ENCODE data around the gene TADA2B.
"Not testable (repeated sequence)": the region's sequence is repeated elsewhere in the genome, so short reads cannot be mapped to it uniquely, and the experiment has no call there.

The TADA2B gene

GRCh38 chr4:7092026-7092425 lies 48.9 kb downstream of the TADA2B start:
- Histone ChIP-seq H3K36me3 (ENCODE audit: control insufficient read depth in 1 of 2, insufficient read depth in 2 of 2, low read length in 2 of 2) (no peaks in the 10 kb centered on the region), H3K27ac (ENCODE audit: low read depth, low read length) (no peak overlapping the region), H3K4me1 (ENCODE audit: control insufficient read depth in 1 of 2, insufficient read depth in 2 of 2, low read length in 2 of 2) (no peaks in the 10 kb centered on the region), H3K9ac (ENCODE audit: low read depth in 1 of 2, low read length in 2 of 2) (no peak overlapping the region), H3K4me3 (ENCODE audit: low read depth in 1 of 2, low read length in 2 of 2) (no peak overlapping the region), H3K27me3 (ENCODE audit: control insufficient read depth in 1 of 2, insufficient read depth in 2 of 2, low read length in 2 of 2) (no peaks in the 10 kb centered on the region), H3K9me3 (ENCODE audit: control insufficient read depth in 1 of 2, low read length in 2 of 2) (peaks cover 0 to 1% of the 10 kb centered on the region in 2 donors)

- Histone ChIP-seq H3K9me3 (ENCODE audit: control insufficient read depth in 1 of 2, low read length in 2 of 2) (no peaks in the 10 kb centered on the region), H3K27ac (ENCODE audit: low read depth, low read length) (no peak overlapping the region), H3K4me3 (ENCODE audit: low read depth in 1 of 2, low read length in 2 of 2) (no peak overlapping the region), H3K27me3 (ENCODE audit: control insufficient read depth in 1 of 2, insufficient read depth in 2 of 2, low read length in 2 of 2) (no peaks in the 10 kb centered on the region), H3K4me1 (ENCODE audit: control insufficient read depth in 1 of 2, insufficient read depth in 2 of 2, low read length in 2 of 2) (no peaks in the 10 kb centered on the region), H3K36me3 (ENCODE audit: control insufficient read depth in 1 of 2, insufficient read depth in 2 of 2, low read length in 2 of 2) (no peaks in the 10 kb centered on the region), H3K9ac (ENCODE audit: low read depth in 1 of 2, low read length in 2 of 2) (no peak overlapping the region)
Observed at GRCh38 chr4:7094916-7095315, 51.7 kb downstream of the TADA2B start.

GRCh38 chr4:7095611-7096155 lies 52.5 kb downstream of the TADA2B start:
- Histone ChIP-seq H3K9me3 (ENCODE audit: control insufficient read depth in 1 of 2, low read length in 2 of 2) (no peaks in the 10 kb centered on the region), H3K4me3 (ENCODE audit: low read depth in 1 of 2, low read length in 2 of 2) (no peak overlapping the region), H3K4me1 (ENCODE audit: control insufficient read depth in 1 of 2, insufficient read depth in 2 of 2, low read length in 2 of 2) (no peaks in the 10 kb centered on the region), H3K27ac (ENCODE audit: low read depth, low read length) (no peak overlapping the region), H3K27me3 (ENCODE audit: control insufficient read depth in 1 of 2, insufficient read depth in 2 of 2, low read length in 2 of 2) (no peaks in the 10 kb centered on the region), H3K36me3 (ENCODE audit: control insufficient read depth in 1 of 2, insufficient read depth in 2 of 2, low read length in 2 of 2) (no peaks in the 10 kb centered on the region), H3K9ac (ENCODE audit: low read depth in 1 of 2, low read length in 2 of 2) (no peak overlapping the region)

GRCh38 chr4:7096236-7096635 lies 53.1 kb downstream of the TADA2B start:
- Histone ChIP-seq H3K4me3 (ENCODE audit: low read depth in 1 of 2, low read length in 2 of 2) (no peak overlapping the region), H3K9ac (ENCODE audit: low read depth in 1 of 2, low read length in 2 of 2) (no peak overlapping the region), H3K4me1 (ENCODE audit: control insufficient read depth in 1 of 2, insufficient read depth in 2 of 2, low read length in 2 of 2) (no peaks in the 10 kb centered on the region), H3K36me3 (ENCODE audit: control insufficient read depth in 1 of 2, insufficient read depth in 2 of 2, low read length in 2 of 2) (no peaks in the 10 kb centered on the region), H3K9me3 (ENCODE audit: control insufficient read depth in 1 of 2, low read length in 2 of 2) (no peaks in the 10 kb centered on the region), H3K27ac (ENCODE audit: low read depth, low read length) (no peak overlapping the region), H3K27me3 (ENCODE audit: control insufficient read depth in 1 of 2, insufficient read depth in 2 of 2, low read length in 2 of 2) (no peaks in the 10 kb centered on the region)

GRCh38 chr4:7101692-7102515 lies 58.7 kb downstream of the TADA2B start:
- no peaks in the 10 kb centered on the region for H3K9me3 ChIP-seq (ENCODE audit: control insufficient read depth in 1 of 2, low read length in 2 of 2)
- peaks cover 21 to 26% of the 10 kb centered on the region in 2 donors for H3K4me1 ChIP-seq (ENCODE audit: control insufficient read depth in 1 of 2, insufficient read depth in 2 of 2, low read length in 2 of 2)
- no peaks in the 10 kb centered on the region for H3K27me3 ChIP-seq (ENCODE audit: control insufficient read depth in 1 of 2, insufficient read depth in 2 of 2, low read length in 2 of 2)
- peak overlapping the region; percentile 66 to 80 for H3K9ac ChIP-seq (ENCODE audit: low read depth in 1 of 2, low read length in 2 of 2)
- no peaks in the 10 kb centered on the region for H3K36me3 ChIP-seq (ENCODE audit: control insufficient read depth in 1 of 2, insufficient read depth in 2 of 2, low read length in 2 of 2)
- peak overlapping the region; percentile 81 to 91 for H3K4me3 ChIP-seq (ENCODE audit: low read depth in 1 of 2, low read length in 2 of 2)
- H3K27ac ChIP-seq (ENCODE audit: low read depth, low read length) = no peak overlapping the region

GRCh38 chr4:7102516-7102909 lies 59.3 kb downstream of the TADA2B start:
- H3K9me3 ChIP-seq (ENCODE audit: control insufficient read depth in 1 of 2, low read length in 2 of 2); H3K36me3 ChIP-seq (ENCODE audit: control insufficient read depth in 1 of 2, insufficient read depth in 2 of 2, low read length in 2 of 2); H3K27me3 ChIP-seq (ENCODE audit: control insufficient read depth in 1 of 2, insufficient read depth in 2 of 2, low read length in 2 of 2); H3K27ac ChIP-seq (ENCODE audit: low read depth, low read length): not testable (repeated sequence)
- Histone ChIP-seq H3K4me1 (ENCODE audit: control insufficient read depth in 1 of 2, insufficient read depth in 2 of 2, low read length in 2 of 2) (peaks cover 21 to 26% of the 10 kb centered on the region in 2 donors), H3K9ac (ENCODE audit: low read depth in 1 of 2, low read length in 2 of 2) (peak overlapping the region; percentile 72 to 82), H3K4me3 (ENCODE audit: low read depth in 1 of 2, low read length in 2 of 2) (peak overlapping the region; percentile 81 to 91)

GRCh38 chr4:7103031-7103606 lies 59.9 kb downstream of the TADA2B start:
- Histone ChIP-seq H3K4me1 (ENCODE audit: control insufficient read depth in 1 of 2, insufficient read depth in 2 of 2, low read length in 2 of 2) (peaks cover 21 to 26% of the 10 kb centered on the region in 2 donors), H3K27ac (ENCODE audit: low read depth, low read length) (peak overlapping the region; percentile 96), H3K4me3 (ENCODE audit: low read depth in 1 of 2, low read length in 2 of 2) (peak overlapping the region; percentile 81 to 91), H3K27me3 (ENCODE audit: control insufficient read depth in 1 of 2, insufficient read depth in 2 of 2, low read length in 2 of 2) (no peaks in the 10 kb centered on the region), H3K9ac (ENCODE audit: low read depth in 1 of 2, low read length in 2 of 2) (peak overlapping the region; percentile 72 to 82), H3K9me3 (ENCODE audit: control insufficient read depth in 1 of 2, low read length in 2 of 2) (no peaks in the 10 kb centered on the region), H3K36me3 (ENCODE audit: control insufficient read depth in 1 of 2, insufficient read depth in 2 of 2, low read length in 2 of 2) (no peaks in the 10 kb centered on the region)

- H3K9ac ChIP-seq (ENCODE audit: low read depth in 1 of 2, low read length in 2 of 2) = peak overlapping the region; percentile 49 to 60
- peaks cover 21 to 26% of the 10 kb centered on the region in 2 donors for H3K4me1 ChIP-seq (ENCODE audit: control insufficient read depth in 1 of 2, insufficient read depth in 2 of 2, low read length in 2 of 2)
- H3K4me3 ChIP-seq (ENCODE audit: low read depth in 1 of 2, low read length in 2 of 2) = peak overlapping the region; percentile 81 to 91
- H3K36me3 ChIP-seq (ENCODE audit: control insufficient read depth in 1 of 2, insufficient read depth in 2 of 2, low read length in 2 of 2) = no peaks in the 10 kb centered on the region
- no peaks in the 10 kb centered on the region for H3K9me3 ChIP-seq (ENCODE audit: control insufficient read depth in 1 of 2, low read length in 2 of 2)
- H3K27ac ChIP-seq (ENCODE audit: low read depth, low read length) = peak overlapping the region; percentile 96
- H3K27me3 ChIP-seq (ENCODE audit: control insufficient read depth in 1 of 2, insufficient read depth in 2 of 2, low read length in 2 of 2) = no peaks in the 10 kb centered on the region
Observed at GRCh38 chr4:7103607-7104365, 60.6 kb downstream of the TADA2B start.

GRCh38 chr4:7104366-7105031 lies 61.3 kb downstream of the TADA2B start:
- H3K4me1 ChIP-seq (ENCODE audit: control insufficient read depth in 1 of 2, insufficient read depth in 2 of 2, low read length in 2 of 2) = peaks cover 21 to 26% of the 10 kb centered on the region in 2 donors
- H3K36me3 ChIP-seq (ENCODE audit: control insufficient read depth in 1 of 2, insufficient read depth in 2 of 2, low read length in 2 of 2) = no peaks in the 10 kb centered on the region
- H3K9me3 ChIP-seq (ENCODE audit: control insufficient read depth in 1 of 2, low read length in 2 of 2) = no peaks in the 10 kb centered on the region
- peak overlapping the region in 1 of 2 donors; percentile 81 for H3K4me3 ChIP-seq (ENCODE audit: low read depth in 1 of 2, low read length in 2 of 2)
- H3K9ac ChIP-seq (ENCODE audit: low read depth in 1 of 2, low read length in 2 of 2) = peak overlapping the region in 1 of 2 donors; percentile 60
- no peaks in the 10 kb centered on the region for H3K27me3 ChIP-seq (ENCODE audit: control insufficient read depth in 1 of 2, insufficient read depth in 2 of 2, low read length in 2 of 2)
- H3K27ac ChIP-seq (ENCODE audit: low read depth, low read length) = peak overlapping the region; percentile 96
